ENCODE data around the gene FRMD3.

FRMD3 gene

GRCh38 chr9:83403527-83404238, 134.5 kb downstream of the FRMD3 start:
- Mint-ChIP-seq H3K4me3 (no peak overlapping the region), H3K9me3 (peaks cover 14% of the 10 kb centered on the region), H3K36me3 (ENCODE audit: low read depth) (no peaks in the 10 kb centered on the region), H3K4me1 (peaks cover 5% of the 10 kb centered on the region), H3K27ac (no peak overlapping the region), H3K27me3 (ENCODE audit: low read depth, poor library complexity) (peaks cover 3% of the 10 kb centered on the region)
- no peak for TF ChIP-seq CTCF (IDR thresholded peaks at IDR 0.05)
- DNase-seq: no peak

GRCh38 chr9:83401328-83401900, 136.8 kb downstream of the FRMD3 start:
- Mint-ChIP-seq H3K27me3 (ENCODE audit: low read depth, poor library complexity) (no peaks in the 10 kb centered on the region), H3K36me3 (ENCODE audit: low read depth) (no peaks in the 10 kb centered on the region), H3K4me1 (peaks cover 5% of the 10 kb centered on the region), H3K9me3 (peaks cover 6% of the 10 kb centered on the region), H3K27ac (no peak overlapping the region), H3K4me3 (no peak overlapping the region)
- no peak for TF ChIP-seq CTCF (IDR thresholded peaks at IDR 0.05)
- DNase-seq: no peak

DNA sequence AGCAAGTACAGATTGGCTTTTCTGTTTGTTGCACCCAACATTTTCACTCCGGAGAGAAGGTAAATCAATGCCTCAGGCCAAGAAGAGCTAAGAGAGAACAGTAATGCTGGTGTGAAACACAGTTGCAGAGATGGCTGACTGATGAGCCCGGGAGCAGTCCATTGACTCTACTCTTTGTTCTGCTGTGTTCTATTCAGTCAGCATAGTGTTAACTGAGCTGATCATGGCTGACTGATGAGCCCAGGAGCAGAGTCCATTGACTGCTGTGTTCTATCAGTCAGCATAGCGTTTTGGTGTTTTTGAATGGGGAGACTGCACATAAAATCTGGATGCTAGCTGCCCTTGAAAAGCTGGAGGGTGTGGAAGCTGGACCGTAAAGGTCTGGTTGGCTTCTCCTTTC, 141.4 kb downstream of the FRMD3 start:
- Mint-ChIP-seq H3K36me3 (ENCODE audit: low read depth) (no peaks in the 10 kb centered on the region), H3K27ac (no peak overlapping the region), H3K4me1 (no peaks in the 10 kb centered on the region), H3K9me3 (peaks cover 11% of the 10 kb centered on the region), H3K4me3 (no peak overlapping the region), H3K27me3 (ENCODE audit: low read depth, poor library complexity) (no peaks in the 10 kb centered on the region)
- no peak for DNase-seq
- TF ChIP-seq CTCF (IDR thresholded peaks at IDR 0.05): no peak

DNA sequence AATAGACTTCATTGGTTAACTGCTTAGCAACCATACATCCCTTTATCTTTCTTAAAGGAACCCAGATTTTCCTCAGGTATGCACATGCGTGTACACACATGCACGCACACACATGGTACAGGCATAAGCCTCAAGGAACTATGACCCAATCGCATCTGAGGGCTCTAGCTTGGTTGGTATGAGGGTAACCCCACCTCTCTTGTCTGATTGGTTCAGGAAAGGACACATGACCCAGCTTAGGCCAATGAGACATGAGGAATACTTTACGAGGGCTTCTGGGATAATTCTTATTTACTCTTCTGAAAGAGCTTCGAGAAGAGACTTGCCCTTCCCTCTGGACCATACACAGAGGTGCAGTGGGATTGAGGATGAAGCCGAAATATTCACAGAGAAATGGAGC, 141.9 kb downstream of the FRMD3 start:
- Mint-ChIP-seq H3K9me3 (peaks cover 10% of the 10 kb centered on the region), H3K36me3 (ENCODE audit: low read depth) (no peaks in the 10 kb centered on the region), H3K4me1 (no peaks in the 10 kb centered on the region), H3K4me3 (no peak overlapping the region), H3K27me3 (ENCODE audit: low read depth, poor library complexity) (no peaks in the 10 kb centered on the region), H3K27ac (no peak overlapping the region)
- TF ChIP-seq CTCF (IDR thresholded peaks at IDR 0.05): no peak
- DNase-seq: no peak

DNA sequence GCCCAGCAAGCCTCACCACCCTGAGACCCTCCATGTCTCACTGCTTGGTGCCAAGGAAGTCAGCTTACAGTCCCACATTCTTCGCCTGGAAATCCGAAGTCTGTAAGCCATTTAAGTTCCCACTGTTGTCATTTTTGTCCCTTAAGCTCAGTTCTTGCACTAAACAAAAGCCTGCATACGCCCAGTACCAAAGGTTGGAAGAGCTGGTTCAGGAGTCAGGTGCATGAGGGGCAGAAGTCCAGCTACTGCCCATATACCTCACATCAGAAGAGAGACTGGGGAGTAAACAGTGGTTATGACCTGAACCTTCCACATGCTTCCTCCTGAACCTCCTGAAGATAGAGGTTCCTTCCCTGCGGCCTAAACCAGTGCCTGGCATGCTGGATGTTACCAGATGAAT, 146.0 kb downstream of the FRMD3 start:
- no peaks in the 10 kb centered on the region for H3K36me3 Mint-ChIP-seq (ENCODE audit: low read depth)
- no peak overlapping the region for H3K27ac Mint-ChIP-seq
- no peak for DNase-seq
- H3K4me3 Mint-ChIP-seq: no peak overlapping the region
- no peaks in the 10 kb centered on the region for H3K4me1 Mint-ChIP-seq
- H3K27me3 Mint-ChIP-seq (ENCODE audit: low read depth, poor library complexity): peaks cover 4% of the 10 kb centered on the region
- TF ChIP-seq CTCF (IDR thresholded peaks at IDR 0.05): no peak
- H3K9me3 Mint-ChIP-seq: peaks cover 5% of the 10 kb centered on the region

DNA sequence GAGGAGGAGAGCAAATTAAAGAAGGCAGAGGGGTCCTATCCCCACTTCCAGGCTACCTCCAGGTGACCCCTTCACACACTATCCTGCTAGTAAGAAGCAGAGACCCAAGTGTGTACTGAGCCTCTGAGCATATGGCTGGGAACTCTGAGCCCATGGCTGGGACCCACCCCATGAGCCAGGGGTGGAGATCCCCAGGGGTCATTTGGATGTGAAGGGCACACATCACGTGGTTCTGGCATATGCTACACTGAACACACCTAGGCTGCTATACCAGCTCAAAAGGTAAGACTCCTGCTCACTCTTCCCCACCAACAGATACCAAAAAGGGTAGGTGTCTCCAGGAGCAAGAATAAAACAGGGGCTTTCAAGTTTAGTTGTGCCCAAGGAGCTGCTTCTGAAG, 149.9 kb downstream of the FRMD3 start:
- Mint-ChIP-seq H3K4me1 (no peaks in the 10 kb centered on the region), H3K9me3 (peaks cover 8% of the 10 kb centered on the region), H3K36me3 (ENCODE audit: low read depth) (no peaks in the 10 kb centered on the region), H3K27ac (no peak overlapping the region), H3K4me3 (no peak overlapping the region), H3K27me3 (ENCODE audit: low read depth, poor library complexity) (peaks cover 4% of the 10 kb centered on the region)
- TF ChIP-seq CTCF (IDR thresholded peaks at IDR 0.05): no peak
- no peak for DNase-seq
